Gastrocnemius medialis (tissue), 4 donors: Measurements from ENCODE around the gene DRC3. TPM values are rescaled to one million over a fixed set of nuclear protein-coding genes. Genes with fewer than 3 reads are reported as not detected.

ENCODE experiments used
- ATAC-seq, 2 donors: fragments of 150-250 bp; one replicate each; pipeline ENCODE4 v1.9.1; 2016
- DNase-seq, 2 donors: peaks; one replicate each; pipeline ENCODE4 v3.0.0-alpha.2; 2019
- H3K27ac ChIP-seq, 4 donors: fragments of 200-600 bp; sonication (generic); 1 replicate in 1 of 4; 2 replicates in 3 of 4; pipeline ENCODE4 v1.5.1; 2016 to 2018; ENCODE audit warnings: mild to moderate bottlenecking in 2 of 4, moderate library complexity in 1 of 4
- H3K27me3 ChIP-seq, 3 donors: fragments of 200-600 bp; sonication (generic) in 2 of 3; 1 replicate in 1 of 3; 2 replicates in 2 of 3; pipeline versions ENCODE4 v1.5.1 to v1.6.0; 2016 to 2019; ENCODE audit warnings: mild to moderate bottlenecking in 1 of 3, moderate library complexity in 1 of 3
- H3K36me3 ChIP-seq, 2 donors: fragments of 200-600 bp; sonication (generic) in 1 of 2; one replicate each; pipeline ENCODE4 v1.5.1; 2017 to 2018
- H3K4me1 ChIP-seq, 2 donors: fragments of 200-600 bp; sonication (generic) in 1 of 2; one replicate each; pipeline ENCODE4 v1.5.1; 2016 to 2017; ENCODE audit warnings: mild to moderate bottlenecking in 2 of 2
- H3K4me3 ChIP-seq, 4 donors: fragments of 200-600 bp; sonication (generic) in 3 of 4; 1 replicate in 1 of 4; 2 replicates in 3 of 4; pipeline ENCODE4 v1.5.1; 2016 to 2019; ENCODE audit warnings: mild to moderate bottlenecking in 2 of 4
- H3K9me3 ChIP-seq, 3 donors: fragments of 200-600 bp; sonication (generic) in 2 of 3; 1 replicate in 1 of 3; 2 replicates in 2 of 3; pipeline ENCODE4 v1.5.1; 2016 to 2019
- CTCF ChIP-seq, 5 experiments: fragments of 450-650 bp in 3 of 5; fragments of 200-600 bp in 2 of 5; sonication (generic) in 2 of 5; IDR thresholded peaks in 4 of 5; conservative IDR thresholded peaks in 1 of 5; 1 replicate in 4 of 5; 2 replicates in 1 of 5; pipeline ENCODE4 v1.5.1; 2016 to 2019; ENCODE audit warnings: antibody characterized with exemption in 5 of 5, mild to moderate bottlenecking in 3 of 5, moderate library complexity in 3 of 5
- POLR2A ChIP-seq, 2 donors: fragments of 450-650 bp; IDR thresholded peaks; one replicate each; pipeline ENCODE4 v1.6.1; 2017; ENCODE audit warnings: antibody characterized with exemption in 2 of 2, mild to moderate bottlenecking in 2 of 2, moderate library complexity in 2 of 2
- in situ Hi-C, 4 donors: fragments of 200-750 bp; cut with MboI; loops; one replicate each; pipeline versions ENCODE4 v1.15.0 to v1.8.0; 2017; ENCODE audit warnings: low sequenced_read_pairs in 4 of 4
- intact Hi-C: fragments of 100-400 bp; cut with DNase I; formaldehyde crosslinking; loops from one replicate; pipeline ENCODE4 v1.15.1; 2023; ENCODE audit warnings: low total_unique reads
- total RNA-seq, 4 donors: library from RNA; depleted of rRNA; stranded (reverse); fragments of >200 nt; gene quantifications; one replicate each; pipeline versions ENCODE4 v1.1.0 to v1.2.3, GENCODE V29; 2016

The DRC3 gene
- total RNA-seq, 4 donors from 2014 or later, result 0.05 to 0.81 (median 0.28) TPM

- in situ Hi-C loops, result no loop called here
Measured at GRCh38 chr17:18019838-18020154, 47.1 kb downstream of the DRC3 start.

GRCh38 chr17:18020971-18021370 lies 48.3 kb downstream of the DRC3 start:
- Histone ChIP-seq H3K27ac (peak overlapping the region; percentile 2 to 83 (median 38)), H3K9me3 (no peaks in the 10 kb centered on the region), H3K27me3 (no peaks in the 10 kb centered on the region), H3K36me3 (peaks cover 0 to 2% of the 10 kb centered on the region in 2 donors), H3K4me3 (no peak overlapping the region), H3K4me1 (peaks cover 7 to 26% of the 10 kb centered on the region in 2 donors)
- DNase-seq, result no peak
- in situ Hi-C loops, result no loop called here
- intact Hi-C loops, result no loop called here
- no peak for ATAC-seq
- TF ChIP-seq POLR2A (IDR thresholded peaks at IDR 0.05), result no peak
- no peak for TF ChIP-seq CTCF (IDR thresholded peaks at IDR 0.05 in 4 of 5, conservative IDR thresholded peaks at IDR 0.05 in 1 of 5)

More at GRCh38 chr17:18019838-18020154, 47.1 kb downstream of the DRC3 start:
- no peak for DNase-seq
- no peak for TF ChIP-seq POLR2A (IDR thresholded peaks at IDR 0.05)
- TF ChIP-seq CTCF (IDR thresholded peaks at IDR 0.05 in 4 of 5, conservative IDR thresholded peaks at IDR 0.05 in 1 of 5), result no peak
- peaks cover 0 to 2% of the 10 kb centered on the region in 2 donors for H3K36me3 ChIP-seq
- intact Hi-C loops, result no loop called here
- no peaks in the 10 kb centered on the region for H3K9me3 ChIP-seq
- H3K4me3 ChIP-seq, result no peak overlapping the region
- ATAC-seq, result no peak
- H3K4me1 ChIP-seq, result peaks cover 7 to 24% of the 10 kb centered on the region in 2 donors
- no peaks in the 10 kb centered on the region for H3K27me3 ChIP-seq
- H3K27ac ChIP-seq, result no peak overlapping the region

GRCh38 chr17:18021372-18021771 lies 48.7 kb downstream of the DRC3 start:
- no peaks in the 10 kb centered on the region for H3K9me3 ChIP-seq
- no peak for TF ChIP-seq POLR2A (IDR thresholded peaks at IDR 0.05)
- TF ChIP-seq CTCF (IDR thresholded peaks at IDR 0.05 in 4 of 5, conservative IDR thresholded peaks at IDR 0.05 in 1 of 5), result no peak
- peak; percentile 79 to 84 for ATAC-seq
- peak overlapping the region; percentile 2 to 83 (median 38) for H3K27ac ChIP-seq
- H3K27me3 ChIP-seq, result no peaks in the 10 kb centered on the region
- intact Hi-C loops, result no loop called here
- peaks cover 0 to 2% of the 10 kb centered on the region in 2 donors for H3K36me3 ChIP-seq
- DNase-seq, result peak; percentile 77 to 87
- H3K4me1 ChIP-seq, result peaks cover 7 to 30% of the 10 kb centered on the region in 2 donors
- in situ Hi-C loops, result no loop called here
- no peak overlapping the region for H3K4me3 ChIP-seq

- Histone ChIP-seq H3K4me1 (peaks cover 18 to 41% of the 10 kb centered on the region in 2 donors), H3K27me3 (no peaks in the 10 kb centered on the region), H3K9me3 (no peaks in the 10 kb centered on the region), H3K4me3 (no peak overlapping the region), H3K27ac (peak overlapping the region in 1 of 4 donors; percentile 86), H3K36me3 (peaks cover 0 to 2% of the 10 kb centered on the region in 2 donors)
- DNase-seq (no peak), ATAC-seq (no peak)
- in situ Hi-C loops, result loop anchor here (25.0 kb wide), 2 partner anchors 88 to 138 kb away; no protein-coding TSS in a partner anchor
- intact Hi-C loops, result no loop called here
- TF ChIP-seq POLR2A (IDR thresholded peaks at IDR 0.05) (no peak), CTCF (IDR thresholded peaks at IDR 0.05 in 4 of 5, conservative IDR thresholded peaks at IDR 0.05 in 1 of 5) (no peak)
Measured at GRCh38 chr17:18025241-18025944, 52.7 kb downstream of the DRC3 start.
